ENCODE data around the gene PIK3CD.

PIK3CD gene

DNA sequence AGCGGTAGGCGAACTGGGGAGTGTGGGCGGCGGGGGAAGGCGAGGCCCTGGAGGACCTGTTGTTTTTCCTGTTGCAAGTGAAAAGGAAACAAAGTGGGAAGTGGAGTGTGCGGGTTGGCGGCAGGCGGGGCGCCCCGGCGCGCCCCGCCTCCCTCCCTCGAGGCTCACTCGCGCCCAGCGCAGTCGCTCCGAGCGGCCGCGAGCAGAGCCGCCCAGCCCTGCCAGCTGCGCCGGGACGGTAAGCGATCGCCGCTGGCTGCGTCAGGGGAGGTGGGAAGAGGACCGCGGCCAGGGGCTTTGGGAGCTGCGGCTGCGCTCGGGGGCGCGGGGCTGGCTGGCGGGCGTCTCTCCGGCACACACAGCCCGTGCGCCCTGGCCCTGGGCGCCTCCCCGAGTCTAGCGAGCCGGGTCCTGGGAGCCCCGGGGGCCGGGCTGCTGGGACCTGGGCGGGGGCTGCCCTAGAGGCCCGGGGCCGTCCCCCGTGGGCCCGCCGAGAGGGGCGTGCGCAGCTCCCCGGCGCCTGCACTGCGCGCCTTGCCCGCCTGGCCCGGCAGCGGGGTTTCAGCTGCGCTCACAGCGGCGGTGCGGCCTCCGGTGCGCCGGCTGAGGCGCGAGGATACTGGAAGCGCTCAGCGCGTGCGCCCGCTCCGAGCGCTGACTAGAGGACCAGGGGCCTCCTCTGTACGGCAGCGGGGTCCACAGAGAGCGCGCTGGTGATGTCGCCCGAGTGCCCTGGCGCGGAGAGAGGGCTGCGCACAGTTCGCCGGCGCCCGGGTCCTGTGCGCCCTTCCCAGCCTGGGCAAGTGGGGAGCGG is at the start of gene PIK3CD:
TSS of gene PIK3CD (plus strand) at position 167 of the 814 bp plus-strand sequence. CDS start 58,725 bp downstream, outside the sequence.
- intact Hi-C loops (cut with DNase I) = no loop called here
- peak in 4 of 10 donors; percentile 20 to 86 (median 60) for DNase-seq

DNA sequence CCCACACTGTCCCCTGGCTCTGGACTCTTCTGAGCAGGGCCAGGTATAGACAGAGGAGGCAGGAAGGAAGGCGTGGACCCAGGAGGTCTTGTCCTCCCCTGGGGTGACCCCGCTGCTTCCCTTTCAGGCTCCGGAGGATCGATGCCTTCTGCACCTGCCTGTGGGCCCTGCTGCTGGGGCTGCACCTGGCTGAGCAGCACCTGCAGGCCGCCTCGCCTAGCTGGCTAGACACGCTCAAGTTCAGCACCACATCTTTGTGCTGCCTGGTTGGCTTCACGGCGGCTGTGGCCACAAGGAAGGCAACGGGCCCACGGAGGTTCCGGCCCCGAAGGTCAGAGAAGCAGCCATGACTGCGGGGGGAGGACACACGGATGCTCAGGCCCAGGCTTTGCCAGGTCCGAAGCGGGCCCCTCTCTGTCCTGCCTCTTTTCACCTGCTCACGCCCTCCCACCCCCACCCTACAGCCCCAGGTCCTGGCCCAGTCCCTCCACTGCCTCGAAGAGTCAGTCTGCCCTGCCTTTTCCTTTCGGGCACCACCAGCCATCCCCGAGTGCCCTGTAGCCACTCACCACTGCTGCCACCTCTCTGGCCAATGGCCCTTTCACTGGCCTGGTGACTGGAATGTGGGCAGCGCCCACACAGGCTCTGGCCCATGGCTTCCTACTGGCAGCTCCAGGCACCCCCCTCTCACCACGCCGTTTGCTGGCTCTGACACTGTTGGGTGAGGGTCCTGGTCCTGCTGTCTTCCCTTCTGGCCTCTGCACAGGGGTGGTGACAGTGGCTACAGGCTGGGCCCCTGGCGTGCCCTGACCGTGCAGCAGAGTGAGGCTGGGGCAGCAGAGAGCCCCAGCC is 49.4 kb upstream of the PIK3CD start:
- intact Hi-C loops (cut with DNase I) = no loop called here
- DNase-seq = peak in 2 of 10 donors; percentile 70 to 81

DNA sequence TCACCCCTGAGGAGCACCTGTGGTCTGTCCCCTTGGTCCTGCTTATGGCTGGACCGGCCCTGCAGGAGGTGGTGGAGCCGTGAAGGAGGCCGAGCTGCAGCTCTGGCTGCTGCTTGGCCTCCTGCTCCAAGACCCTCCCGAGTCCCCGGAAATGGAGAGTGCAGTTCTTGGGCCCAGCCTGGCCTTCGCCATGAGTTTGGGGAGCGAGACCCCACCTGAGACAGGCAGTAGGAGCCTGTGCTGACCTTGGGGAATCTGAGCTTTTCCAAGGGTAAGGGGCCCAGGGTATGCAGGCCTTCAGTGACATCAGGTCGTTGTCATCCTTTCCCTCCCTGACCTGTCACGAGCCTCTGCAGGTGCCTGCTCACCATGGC is 48.8 kb upstream of the PIK3CD start:
- intact Hi-C loops (cut with DNase I) = no loop called here

DNA sequence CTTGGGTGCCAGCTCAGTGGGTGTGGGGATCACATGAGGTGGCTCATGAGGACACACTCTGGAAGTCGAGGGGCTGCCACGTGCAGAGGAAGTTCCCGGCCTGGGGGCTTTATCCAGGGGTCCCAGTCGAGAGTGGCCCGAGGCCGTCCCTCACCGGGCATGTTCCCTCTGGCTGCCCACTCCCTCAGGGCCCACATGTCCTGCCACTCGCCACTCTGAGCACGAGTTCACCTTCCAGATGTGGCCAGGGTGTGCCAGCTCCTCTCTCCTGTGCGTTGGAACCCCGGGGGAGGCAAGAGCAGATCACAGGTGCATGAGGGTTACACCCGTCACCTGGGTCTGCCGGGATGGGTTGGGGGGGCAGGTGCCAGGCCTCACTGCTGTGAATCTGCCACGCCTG is 48.2 kb upstream of the PIK3CD start:
- peak in 1 of 10 donors; percentile 81 for DNase-seq

More for the DNA sequence above, 48.8 kb upstream of the PIK3CD start:
- DNase-seq = peak in 1 of 10 donors; percentile 34

DNA sequence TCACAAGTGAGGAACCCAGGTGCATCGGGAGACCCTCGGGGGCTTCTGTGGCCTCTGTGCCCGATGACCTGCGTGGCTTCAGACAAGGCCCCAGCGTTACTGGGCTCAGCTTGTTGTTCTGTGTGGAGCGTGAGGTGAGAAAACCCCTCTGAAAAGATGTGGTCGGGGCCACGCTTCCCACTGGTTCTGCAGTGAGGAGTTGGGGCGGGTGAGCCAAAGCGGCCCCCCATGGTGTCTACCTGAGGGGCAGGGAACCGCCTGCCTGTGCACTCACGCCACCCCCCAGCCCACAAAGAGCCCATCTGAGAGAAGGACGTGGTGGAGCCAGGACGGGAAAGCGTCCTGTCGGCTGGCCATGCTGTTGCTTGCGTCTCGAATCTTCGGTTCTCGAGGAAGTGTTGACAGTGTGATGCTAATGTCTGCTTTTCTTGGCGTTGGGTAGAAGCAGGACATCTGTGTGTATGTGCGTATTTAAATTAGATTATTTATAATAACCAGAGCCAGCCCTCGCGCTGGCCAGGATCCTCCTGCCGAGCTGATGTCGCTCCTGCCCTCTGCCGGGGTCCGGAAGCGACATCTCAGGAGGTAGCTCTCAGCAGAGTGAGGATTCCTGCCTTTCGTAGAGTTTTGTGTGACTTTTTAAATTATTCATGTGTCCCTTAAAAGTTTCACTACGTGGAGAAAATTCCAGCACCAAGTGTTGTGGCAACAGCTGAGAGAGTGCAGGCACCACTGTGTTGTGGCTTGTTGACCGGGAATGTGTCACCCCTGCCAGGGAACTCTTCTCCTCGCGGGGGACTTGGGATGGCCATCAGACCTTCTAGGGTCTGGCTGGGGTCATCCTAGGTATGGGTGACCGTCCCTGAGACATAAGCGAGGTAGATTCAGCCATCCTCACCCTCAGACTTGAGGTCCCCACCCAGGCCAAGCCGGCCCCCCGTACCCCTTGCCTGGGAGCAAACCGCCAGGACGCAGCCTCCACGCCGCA is 47.5 kb upstream of the PIK3CD start:
- DNase-seq = peak in 1 of 10 donors; percentile 89
- intact Hi-C loops (cut with DNase I) = no loop called here

More for the DNA sequence above, 48.2 kb upstream of the PIK3CD start:
- intact Hi-C loops (cut with DNase I) = no loop called here

DNA sequence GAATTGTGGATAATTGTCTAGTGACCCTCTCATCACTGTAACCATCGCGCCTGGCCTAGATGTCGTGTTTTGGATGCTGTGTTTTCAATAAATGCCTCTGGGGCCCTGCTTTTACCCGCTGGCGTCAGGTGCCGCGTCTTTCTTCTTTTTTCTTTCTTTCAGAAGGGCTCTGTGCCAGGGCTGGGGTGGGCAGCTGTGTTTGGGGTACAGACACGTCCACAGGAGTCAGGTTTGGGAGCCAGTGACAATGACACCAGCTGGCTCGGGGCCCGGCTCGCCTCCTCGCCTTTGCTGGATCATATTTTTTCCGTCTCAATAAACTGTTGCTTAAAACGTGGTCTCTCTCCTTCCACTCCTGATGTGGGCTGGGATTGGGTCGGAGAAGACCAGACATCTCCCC is 46.7 kb upstream of the PIK3CD start:
- peak in 1 of 10 donors; percentile 75 for DNase-seq
- intact Hi-C loops (cut with DNase I) = no loop called here

DNA sequence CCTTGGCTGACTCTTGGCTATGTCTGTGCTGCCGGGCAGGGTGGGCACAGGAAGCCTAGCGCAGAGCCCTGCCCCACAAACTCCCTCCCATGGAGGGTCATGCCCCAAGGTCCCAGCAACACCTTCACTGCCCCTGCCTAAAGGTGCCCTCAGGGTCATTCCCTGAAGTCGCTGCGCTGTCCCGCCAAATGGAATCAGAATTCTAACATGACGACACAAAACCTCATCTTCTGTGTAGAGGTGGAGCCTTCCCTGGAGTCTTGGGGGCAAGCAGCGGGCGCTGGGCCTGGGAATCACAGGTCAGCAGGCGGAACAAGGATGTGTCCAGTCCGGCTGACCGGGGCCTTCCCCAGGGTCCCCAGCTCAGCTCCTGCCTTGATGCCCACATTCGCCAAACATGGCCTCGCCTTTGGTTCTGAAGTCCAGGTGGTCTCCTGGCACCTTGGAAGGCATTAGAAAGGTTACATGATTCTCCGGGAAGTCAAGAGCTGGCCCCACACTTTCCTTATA is 45.5 kb upstream of the PIK3CD start:
- intact Hi-C loops (cut with DNase I) = no loop called here
- DNase-seq = peak in 1 of 10 donors; percentile 72

DNA sequence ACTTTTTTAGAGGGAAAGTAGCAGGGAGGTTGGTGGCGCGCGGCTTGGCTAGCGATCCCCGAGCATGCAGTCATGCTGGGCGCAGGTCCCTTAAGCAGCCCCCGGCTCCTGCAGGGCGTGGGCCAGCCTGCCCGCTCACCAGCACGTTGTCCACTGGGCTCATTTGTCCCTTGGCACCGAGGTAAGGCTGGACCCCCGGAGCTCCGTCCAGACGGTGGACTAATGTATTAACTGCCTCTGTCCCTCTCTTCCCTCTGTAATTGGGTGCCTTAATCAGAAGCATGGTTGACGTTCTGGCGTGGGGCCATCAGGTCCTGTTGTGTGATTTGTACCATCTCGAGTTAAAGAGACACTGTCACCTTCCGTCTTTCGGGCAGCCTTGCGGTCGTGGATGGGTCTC is 45.1 kb upstream of the PIK3CD start:
- intact Hi-C loops (cut with DNase I) = no loop called here
- DNase-seq = peak in 1 of 10 donors; percentile 78

DNA sequence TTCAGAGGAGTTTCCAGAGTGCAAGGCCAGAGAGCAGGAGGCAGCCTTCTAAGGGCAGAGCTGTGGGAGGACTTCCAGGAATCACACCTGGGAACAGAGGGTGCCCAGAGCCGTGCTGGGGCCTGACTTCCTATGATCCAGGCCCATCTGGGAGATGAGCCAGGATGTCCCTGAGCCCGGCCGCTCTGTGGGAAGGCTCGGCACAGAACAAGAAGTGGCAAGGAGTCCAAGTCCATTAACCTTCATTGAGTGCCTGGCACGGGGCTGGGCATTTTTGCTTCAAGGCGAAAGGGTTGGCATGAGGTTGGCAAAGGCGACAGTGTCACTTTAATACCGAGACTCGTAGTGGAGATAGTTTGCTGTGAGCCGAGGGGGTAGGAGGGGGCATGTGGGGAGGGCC is 44.6 kb upstream of the PIK3CD start:
- DNase-seq = peak in 5 of 10 donors; percentile 23 to 86 (median 33)
- intact Hi-C loops (cut with DNase I) = no loop called here

DNA sequence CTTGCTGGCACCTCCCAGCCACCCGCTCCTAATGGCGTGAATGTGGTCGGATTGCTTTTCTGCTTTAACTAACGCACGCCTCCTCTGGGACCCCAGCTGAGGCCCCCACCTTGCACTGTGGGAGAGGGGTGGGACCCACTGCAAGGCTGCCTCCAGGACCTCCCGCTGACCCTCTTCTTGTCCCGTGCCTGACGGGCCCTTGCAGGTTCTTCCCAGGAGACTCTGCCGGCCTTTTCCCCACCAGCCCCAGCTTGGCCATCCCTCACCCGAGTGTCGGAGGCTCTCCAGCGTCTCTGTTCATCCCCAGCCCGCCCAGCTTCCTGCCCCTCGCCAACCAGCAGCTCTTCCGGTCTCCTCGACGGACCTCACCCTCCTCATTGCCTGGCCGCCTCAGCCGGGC is 44.2 kb upstream of the PIK3CD start:
- DNase-seq = peak in 1 of 10 donors; percentile 82
- intact Hi-C loops (cut with DNase I) = no loop called here

DNA sequence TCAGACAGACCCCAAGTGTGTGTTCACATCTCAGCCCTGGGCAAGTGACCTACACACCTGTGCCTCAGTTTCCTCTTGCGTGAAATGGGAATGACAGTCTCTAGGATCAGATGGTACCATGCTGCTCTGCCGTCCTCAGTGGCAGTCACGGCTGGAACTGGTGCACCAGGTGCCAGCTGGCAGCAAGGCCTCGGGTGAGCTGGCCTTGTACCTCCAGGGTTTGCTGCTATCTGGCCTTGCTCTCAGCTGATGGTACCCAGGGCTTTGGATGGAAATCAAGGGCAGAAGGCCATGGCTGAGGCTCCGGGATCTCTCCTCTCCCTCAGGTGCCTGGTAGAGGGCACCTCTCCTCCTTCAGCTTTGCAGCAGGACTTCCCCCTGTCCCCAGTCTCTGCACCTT is 41.5 kb upstream of the PIK3CD start:
- DNase-seq = no peak
- intact Hi-C loops (cut with DNase I) = no loop called here

DNA sequence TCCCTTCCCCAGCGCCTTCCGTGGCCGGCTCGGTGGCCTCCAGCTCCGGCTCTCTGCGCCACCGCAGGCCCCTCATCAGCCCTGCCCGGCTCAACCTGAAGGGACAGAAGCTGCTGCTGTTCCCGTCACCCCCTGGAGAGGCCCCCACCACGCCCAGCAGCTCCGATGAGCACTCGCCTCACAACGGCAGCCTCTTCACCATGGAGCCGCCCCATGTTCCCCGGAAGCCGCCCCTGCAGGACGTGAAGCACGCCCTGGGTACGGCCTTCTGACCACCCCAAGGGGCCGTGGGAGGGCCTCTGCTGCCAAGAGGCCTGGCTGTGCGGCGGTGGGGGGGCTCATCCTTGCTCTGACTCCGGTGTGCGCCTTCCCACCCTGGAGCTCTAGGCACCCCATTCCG is 41.0 kb upstream of the PIK3CD start:
- peak in 1 of 10 donors; percentile 75 for DNase-seq
- intact Hi-C loops (cut with DNase I) = no loop called here

DNA sequence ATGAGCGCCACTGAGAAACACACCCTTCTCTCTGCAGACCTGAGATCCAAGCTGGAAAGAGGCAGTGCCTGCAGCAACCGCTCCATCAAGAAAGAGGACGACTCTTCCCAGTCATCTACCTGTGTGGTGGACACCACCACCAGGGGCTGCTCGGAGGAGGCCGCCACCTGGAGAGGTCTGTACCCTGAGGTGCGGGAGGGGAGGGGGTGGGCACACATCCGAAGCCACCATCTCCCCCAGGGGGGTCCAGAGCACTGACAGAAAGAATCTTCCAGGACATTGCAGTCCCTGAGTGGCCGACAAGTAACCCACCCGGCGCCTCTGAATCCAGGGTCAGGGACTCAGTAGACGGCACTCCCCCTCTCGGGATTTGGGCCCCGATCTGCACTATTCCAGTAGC is 39.8 kb upstream of the PIK3CD start:
- DNase-seq = peak in 1 of 10 donors; percentile 69
- intact Hi-C loops (cut with DNase I) = no loop called here

DNA sequence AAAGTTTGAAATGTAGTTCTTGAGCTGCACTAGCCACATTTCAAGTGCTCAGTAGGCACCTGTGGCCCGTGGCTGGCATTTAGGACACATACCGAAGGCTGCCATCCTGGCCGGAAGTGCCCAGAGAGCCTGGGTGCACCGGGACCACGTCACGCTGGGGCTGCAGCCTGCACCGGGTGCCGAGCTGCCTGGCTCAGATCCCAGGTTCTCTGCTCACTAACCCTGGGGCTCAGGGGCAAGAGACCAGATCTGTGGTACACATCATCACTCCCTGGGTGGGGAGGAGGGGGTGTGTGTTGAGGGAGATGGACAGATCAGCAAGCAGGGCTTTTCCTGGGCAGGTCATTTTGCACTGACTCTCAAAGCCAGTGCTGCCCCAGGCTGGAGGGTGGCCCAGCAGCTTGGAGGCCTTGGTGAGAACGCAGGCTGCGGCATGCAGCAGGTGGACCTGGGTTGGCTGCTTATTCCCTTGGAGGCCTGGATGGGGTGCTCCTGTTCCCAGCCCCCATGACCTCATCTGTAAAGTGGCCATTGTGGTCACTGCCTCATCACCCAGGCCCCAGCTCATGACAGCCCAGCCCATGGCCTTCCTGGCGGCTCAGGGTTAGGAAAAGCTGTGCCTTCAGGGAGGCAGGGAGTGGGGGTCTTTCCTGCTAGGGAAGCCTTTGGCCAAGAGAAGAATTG is 39.2 kb upstream of the PIK3CD start:
- DNase-seq = no peak
- intact Hi-C loops (cut with DNase I) = no loop called here

DNA sequence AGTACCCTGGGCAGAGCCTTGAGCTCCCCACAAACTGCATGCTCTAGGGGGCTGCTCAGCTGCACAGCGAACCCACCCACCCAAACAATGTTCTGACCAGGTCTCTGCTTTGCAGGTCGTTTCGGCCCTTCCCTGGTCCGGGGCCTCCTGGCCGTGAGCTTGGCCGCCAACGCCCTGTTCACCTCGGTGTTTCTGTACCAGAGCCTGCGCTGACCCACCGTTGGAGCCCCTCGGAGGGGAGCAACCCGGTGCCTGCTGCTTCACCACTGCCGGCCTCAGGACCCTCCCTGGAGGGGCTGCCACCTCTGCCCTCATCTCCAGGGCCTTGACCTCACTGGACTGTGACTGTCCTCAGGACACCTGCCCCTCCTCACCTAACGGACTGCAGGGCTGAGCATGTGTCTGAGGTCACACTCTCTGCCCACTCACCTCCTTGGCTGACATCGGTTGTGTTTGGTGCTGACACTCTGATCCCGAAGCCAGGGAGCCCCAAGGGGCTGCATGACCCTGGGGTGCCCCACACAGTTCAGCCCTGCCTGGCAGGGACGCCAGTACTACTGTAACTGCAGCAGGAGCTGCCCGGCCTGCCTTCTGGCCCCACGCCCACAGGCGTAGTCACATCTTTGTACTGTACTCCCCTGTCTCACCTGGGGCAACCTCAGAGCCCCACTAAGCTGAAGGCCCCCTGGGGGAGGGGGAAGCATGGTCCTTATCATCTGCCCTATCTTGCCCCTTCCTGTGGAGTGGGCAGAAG is 38.5 kb upstream of the PIK3CD start:
- intact Hi-C loops (cut with DNase I) = no loop called here
- DNase-seq = peak in 1 of 10 donors; percentile 84

DNA sequence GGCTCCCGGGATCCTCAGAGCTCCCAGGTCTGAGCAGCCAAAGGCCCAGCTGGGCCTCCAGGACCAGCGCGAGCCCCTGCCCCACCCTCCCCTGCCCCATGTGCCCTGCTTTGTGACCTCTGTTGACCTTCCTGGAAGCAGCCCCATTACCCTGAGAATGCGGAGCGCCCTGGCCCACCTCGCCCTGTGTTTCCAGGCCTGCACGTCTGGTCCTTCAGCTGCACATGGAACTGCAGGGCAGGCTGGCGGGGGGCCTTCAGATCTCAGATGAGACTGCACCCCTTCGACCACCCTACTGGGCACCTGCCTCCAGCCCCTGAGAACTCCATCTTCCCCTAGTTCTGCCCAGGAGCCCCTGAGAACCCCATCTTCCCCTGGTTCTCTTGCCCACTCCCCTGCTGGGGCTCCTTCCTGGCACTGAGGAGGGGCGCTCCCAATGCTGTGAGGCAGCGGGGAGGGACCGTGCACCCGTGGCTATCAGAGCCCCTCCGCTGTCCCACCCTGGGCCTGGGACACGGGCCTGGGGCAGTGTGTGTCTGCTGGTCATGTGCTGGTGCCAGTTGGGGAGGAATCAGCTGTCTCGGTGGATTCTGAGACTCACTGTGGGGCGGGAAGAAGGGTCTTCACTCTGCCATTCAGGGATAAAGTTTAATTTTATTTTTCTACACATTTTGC is 37.8 kb upstream of the PIK3CD start:
- DNase-seq = no peak
- intact Hi-C loops (cut with DNase I) = no loop called here

DNA sequence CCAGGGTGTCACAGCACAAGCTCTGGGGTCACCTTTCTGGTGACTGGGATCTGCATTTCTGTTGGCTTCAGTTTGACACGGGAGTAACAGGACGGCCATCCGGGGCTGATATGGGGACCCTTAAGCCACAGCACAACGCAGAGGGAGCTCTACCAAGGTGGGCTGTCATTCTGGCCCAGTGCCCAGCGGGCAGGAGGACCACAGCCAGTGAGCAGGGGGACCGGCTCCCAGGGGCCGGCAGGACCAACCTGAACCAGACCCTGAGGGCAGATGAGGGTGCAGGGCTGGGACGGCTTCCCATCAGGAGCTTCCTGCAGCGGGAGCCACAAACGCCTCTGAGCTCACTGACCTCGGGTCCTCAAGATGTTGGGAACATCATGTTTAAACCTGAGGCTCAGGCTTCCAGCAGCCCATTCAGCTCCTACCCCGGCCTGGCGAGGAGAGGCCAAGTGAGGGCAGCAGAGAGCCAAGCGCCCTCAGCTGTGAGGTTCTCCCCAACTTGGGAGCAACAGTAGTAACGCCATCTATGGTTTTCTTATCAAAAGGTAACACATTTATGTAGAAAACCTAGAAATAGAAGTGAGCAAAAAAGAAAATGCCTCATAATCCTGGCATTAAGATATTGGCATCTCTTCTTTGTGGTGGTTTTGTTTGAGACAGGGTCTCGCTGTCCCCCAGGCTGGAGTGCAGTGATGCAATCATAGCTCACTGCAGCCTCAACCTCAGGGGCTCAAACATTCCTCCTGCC is 36.0 kb upstream of the PIK3CD start:
- intact Hi-C loops (cut with DNase I) = no loop called here
- peak; percentile 37 to 93 (median 64) for DNase-seq
